Fibroblast of skin of scalp (primary cell): ENCODE results near the gene CLINT1.
"Not testable (repeated sequence)": the region's sequence is repeated elsewhere in the genome, so short reads cannot be mapped to it uniquely, and the experiment has no call there.

Experiments used
- DNase-seq: peaks from one replicate; pipeline ENCODE4 v3.0.0-alpha.2; 2013

The CLINT1 gene

GRCh38 chr5:157862183-157862851 lies 3.4 kb upstream of the CLINT1 start:
- no peak for DNase-seq

- DNase-seq = no peak
These were observed 2.2 kb upstream of the CLINT1 start for GRCh38 chr5:157860898-157861890.

GRCh38 chr5:157859227-157859575 lies 256 bp upstream of the CLINT1 start:
- no peak for DNase-seq

GRCh38 chr5:157857816-157858526 lies 974 bp downstream of the CLINT1 start:
- DNase-seq = no peak

- peak; percentile 68 for DNase-seq
These were observed 3.4 kb downstream of the CLINT1 start for GRCh38 chr5:157855404-157855994.

GRCh38 chr5:157853365-157853764 lies 5.6 kb downstream of the CLINT1 start:
- DNase-seq = not testable (repeated sequence)

GRCh38 chr5:157845914-157846598 lies 12.9 kb downstream of the CLINT1 start:
- DNase-seq = no peak

GRCh38 chr5:157842787-157843186 lies 16.2 kb downstream of the CLINT1 start:
- DNase-seq = no peak

GRCh38 chr5:157842185-157842584 lies 16.8 kb downstream of the CLINT1 start:
- peak; percentile 30 for DNase-seq

- DNase-seq = no peak
These were observed 19.7 kb downstream of the CLINT1 start for GRCh38 chr5:157839157-157839795.

GRCh38 chr5:157836121-157836753 lies 22.7 kb downstream of the CLINT1 start:
- DNase-seq = no peak

- no peak for DNase-seq
These were observed 23.9 kb downstream of the CLINT1 start for GRCh38 chr5:157835041-157835440.

GRCh38 chr5:157828944-157829639 lies 29.9 kb downstream of the CLINT1 start:
- DNase-seq = no peak

GRCh38 chr5:157828105-157828943 lies 30.6 kb downstream of the CLINT1 start:
- DNase-seq = peak; percentile 7

GRCh38 chr5:157827423-157827822 lies 31.5 kb downstream of the CLINT1 start:
- DNase-seq = peak; percentile 22

GRCh38 chr5:157823655-157824054 lies 35.3 kb downstream of the CLINT1 start:
- no peak for DNase-seq

- DNase-seq = peak; percentile 14
These were observed 36.9 kb downstream of the CLINT1 start for GRCh38 chr5:157821822-157822622.

- DNase-seq = no peak
These were observed 37.5 kb downstream of the CLINT1 start for GRCh38 chr5:157821405-157821804.
